ENCODE data around the gene ACTC1. TPM values are rescaled to one million over a fixed set of nuclear protein-coding genes. Genes with fewer than 3 reads are reported as not detected.

Gene ACTC1
- total RNA-seq, 1 experiment from 2014 or later, result not detected

DNA sequence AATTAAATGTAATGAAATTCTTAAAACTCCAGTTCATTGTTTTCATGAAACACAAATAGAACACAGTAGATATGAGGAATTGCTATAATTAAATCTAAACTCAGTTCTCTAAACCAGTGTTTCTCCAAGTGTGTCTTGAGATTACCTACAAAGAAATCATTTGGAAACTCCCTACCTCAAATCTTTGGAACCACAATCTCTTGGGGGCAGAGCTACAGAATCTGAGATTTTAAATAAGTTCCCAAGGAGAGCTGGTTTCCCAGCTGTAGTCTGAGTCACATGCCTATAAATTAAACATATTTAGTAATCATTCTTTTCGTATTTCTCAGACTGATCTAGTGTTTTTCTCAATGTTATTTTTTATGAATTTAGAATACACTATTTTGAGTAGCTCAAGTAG lies 17.0 kb upstream of the ACTC1 start:
- Histone ChIP-seq H3K4me1 (ENCODE audit: control insufficient read depth, insufficient read depth, low read length) (no peaks in the 10 kb centered on the region), H3K4me3 (ENCODE audit: low read depth in 2 of 2, low read length in 2 of 2) (no peak overlapping the region), H3K9me3 (ENCODE audit: control insufficient read depth, insufficient read depth, low read depth, low read length) (no peaks in the 10 kb centered on the region), H3K27ac (ENCODE audit: low read length) (no peak overlapping the region), H3K27me3 (ENCODE audit: control insufficient read depth, insufficient read depth, low read length) (no peaks in the 10 kb centered on the region), H3K36me3 (ENCODE audit: control insufficient read depth, insufficient read depth, low read length) (no peaks in the 10 kb centered on the region)
- intact Hi-C loops (cut with micrococcal nuclease; ENCODE audit: unreplicated experiment), result no loop called here
- TF ChIP-seq, protein P1, sequence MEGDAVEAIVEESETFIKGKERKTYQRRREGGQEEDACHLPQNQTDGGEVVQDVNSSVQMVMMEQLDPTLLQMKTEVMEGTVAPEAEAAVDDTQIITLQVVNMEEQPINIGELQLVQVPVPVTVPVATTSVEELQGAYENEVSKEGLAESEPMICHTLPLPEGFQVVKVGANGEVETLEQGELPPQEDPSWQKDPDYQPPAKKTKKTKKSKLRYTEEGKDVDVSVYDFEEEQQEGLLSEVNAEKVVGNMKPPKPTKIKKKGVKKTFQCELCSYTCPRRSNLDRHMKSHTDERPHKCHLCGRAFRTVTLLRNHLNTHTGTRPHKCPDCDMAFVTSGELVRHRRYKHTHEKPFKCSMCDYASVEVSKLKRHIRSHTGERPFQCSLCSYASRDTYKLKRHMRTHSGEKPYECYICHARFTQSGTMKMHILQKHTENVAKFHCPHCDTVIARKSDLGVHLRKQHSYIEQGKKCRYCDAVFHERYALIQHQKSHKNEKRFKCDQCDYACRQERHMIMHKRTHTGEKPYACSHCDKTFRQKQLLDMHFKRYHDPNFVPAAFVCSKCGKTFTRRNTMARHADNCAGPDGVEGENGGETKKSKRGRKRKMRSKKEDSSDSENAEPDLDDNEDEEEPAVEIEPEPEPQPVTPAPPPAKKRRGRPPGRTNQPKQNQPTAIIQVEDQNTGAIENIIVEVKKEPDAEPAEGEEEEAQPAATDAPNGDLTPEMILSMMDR (IDR thresholded peaks at IDR 0.05), result no peak
- no peak for TF ChIP-seq SIN3A (IDR thresholded peaks at IDR 0.05; ENCODE audit: borderline replicate concordance, insufficient read depth, low read depth, low read length)
- TF ChIP-seq, protein P2, sequence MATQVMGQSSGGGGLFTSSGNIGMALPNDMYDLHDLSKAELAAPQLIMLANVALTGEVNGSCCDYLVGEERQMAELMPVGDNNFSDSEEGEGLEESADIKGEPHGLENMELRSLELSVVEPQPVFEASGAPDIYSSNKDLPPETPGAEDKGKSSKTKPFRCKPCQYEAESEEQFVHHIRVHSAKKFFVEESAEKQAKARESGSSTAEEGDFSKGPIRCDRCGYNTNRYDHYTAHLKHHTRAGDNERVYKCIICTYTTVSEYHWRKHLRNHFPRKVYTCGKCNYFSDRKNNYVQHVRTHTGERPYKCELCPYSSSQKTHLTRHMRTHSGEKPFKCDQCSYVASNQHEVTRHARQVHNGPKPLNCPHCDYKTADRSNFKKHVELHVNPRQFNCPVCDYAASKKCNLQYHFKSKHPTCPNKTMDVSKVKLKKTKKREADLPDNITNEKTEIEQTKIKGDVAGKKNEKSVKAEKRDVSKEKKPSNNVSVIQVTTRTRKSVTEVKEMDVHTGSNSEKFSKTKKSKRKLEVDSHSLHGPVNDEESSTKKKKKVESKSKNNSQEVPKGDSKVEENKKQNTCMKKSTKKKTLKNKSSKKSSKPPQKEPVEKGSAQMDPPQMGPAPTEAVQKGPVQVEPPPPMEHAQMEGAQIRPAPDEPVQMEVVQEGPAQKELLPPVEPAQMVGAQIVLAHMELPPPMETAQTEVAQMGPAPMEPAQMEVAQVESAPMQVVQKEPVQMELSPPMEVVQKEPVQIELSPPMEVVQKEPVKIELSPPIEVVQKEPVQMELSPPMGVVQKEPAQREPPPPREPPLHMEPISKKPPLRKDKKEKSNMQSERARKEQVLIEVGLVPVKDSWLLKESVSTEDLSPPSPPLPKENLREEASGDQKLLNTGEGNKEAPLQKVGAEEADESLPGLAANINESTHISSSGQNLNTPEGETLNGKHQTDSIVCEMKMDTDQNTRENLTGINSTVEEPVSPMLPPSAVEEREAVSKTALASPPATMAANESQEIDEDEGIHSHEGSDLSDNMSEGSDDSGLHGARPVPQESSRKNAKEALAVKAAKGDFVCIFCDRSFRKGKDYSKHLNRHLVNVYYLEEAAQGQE (IDR thresholded peaks at IDR 0.05; ENCODE audit: insufficient read depth in 1 of 2, low read depth in 2 of 2, low read length in 1 of 2), result no peak
- BruUV-seq (replicated peaks), result no TSS peak
- in situ Hi-C loops (cut with HindIII; ENCODE audit: low pct_unique_long_range_greater_than_20kb, low sequenced_read_pairs), result no loop called here
- POLR2A ChIA-PET, result interaction anchor here (0.7 kb wide), 1 partner anchor 63 kb away, joined by 4 read pairs; no protein-coding TSS in a partner anchor
- DNase-seq (ENCODE audit: low read depth, low spot score) (no peak), ATAC-seq (no peak)
- CTCF ChIA-PET, result no interaction called here

DNA sequence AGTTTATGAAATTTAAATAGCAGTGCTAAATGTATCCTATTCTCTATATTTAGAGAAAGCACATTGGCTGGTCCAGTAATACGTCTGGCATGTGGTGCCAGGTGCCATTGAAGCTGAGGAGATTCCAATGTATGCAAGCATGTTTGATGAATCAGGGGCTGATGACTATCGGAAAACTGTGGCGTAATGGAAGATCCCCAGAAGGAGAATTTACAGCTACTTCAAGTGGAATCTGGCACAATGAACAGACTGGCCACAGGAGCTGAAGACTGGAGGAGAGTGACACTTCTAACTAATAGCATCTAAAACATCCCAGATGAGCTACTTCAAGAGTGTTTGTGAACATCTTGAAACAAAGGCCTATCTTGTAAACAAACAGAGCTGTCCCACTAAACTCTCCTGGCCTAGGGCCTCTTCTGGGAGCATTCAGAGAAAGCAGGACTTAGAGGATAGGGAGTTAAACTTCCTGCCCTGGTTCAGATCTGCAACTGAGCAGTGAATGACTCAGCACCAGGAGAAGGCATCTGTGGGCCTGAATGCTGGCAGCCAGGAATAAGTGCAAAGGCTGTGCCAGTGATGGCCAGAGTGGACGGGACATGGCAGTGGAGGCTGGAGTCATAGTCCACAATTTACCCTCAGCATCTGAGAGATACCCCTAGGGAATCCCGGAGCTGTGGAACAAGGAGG lies 15.2 kb upstream of the ACTC1 start:
- intact Hi-C loops (cut with micrococcal nuclease; ENCODE audit: unreplicated experiment) (no loop called here), in situ Hi-C loops (cut with HindIII; ENCODE audit: low pct_unique_long_range_greater_than_20kb, low sequenced_read_pairs) (no loop called here)
- DNase-seq (ENCODE audit: low read depth, low spot score) (peak; percentile 8), ATAC-seq (peak; percentile 56; the same call in 1 of the 2 replicates)
- Histone ChIP-seq H3K4me3 (ENCODE audit: low read depth in 2 of 2, low read length in 2 of 2) (no peak overlapping the region), H3K27me3 (ENCODE audit: control insufficient read depth, insufficient read depth, low read length) (no peaks in the 10 kb centered on the region), H3K9me3 (ENCODE audit: control insufficient read depth, insufficient read depth, low read depth, low read length) (no peaks in the 10 kb centered on the region), H3K36me3 (ENCODE audit: control insufficient read depth, insufficient read depth, low read length) (no peaks in the 10 kb centered on the region), H3K4me1 (ENCODE audit: control insufficient read depth, insufficient read depth, low read length) (no peaks in the 10 kb centered on the region), H3K27ac (ENCODE audit: low read length) (no peak overlapping the region)
- TF ChIP-seq SIN3A (IDR thresholded peaks at IDR 0.05; ENCODE audit: borderline replicate concordance, insufficient read depth, low read depth, low read length), result no peak
- TF ChIP-seq POLR2AphosphoS5 (IDR thresholded peaks at IDR 0.05; ENCODE audit: low read depth, low read length), result no peak
- no peak for TF ChIP-seq TCF7L2 (IDR thresholded peaks at IDR 0.05; ENCODE audit: low read depth, low read length)
- TF ChIP-seq, protein P1 (IDR thresholded peaks at IDR 0.05), result no peak
- ChIA-PET POLR2A (no interaction called here), CTCF (no interaction called here)
- BruUV-seq (replicated peaks), result no TSS peak

All from Panc1 (cell line).